Jurkat, Clone E6-1 (cell line): ENCODE results near the gene GRAP2.
"Not testable (repeated sequence)": the region's sequence is repeated elsewhere in the genome, so short reads cannot be mapped to it uniquely, and the experiment has no call there.

Source experiments
- DNase-seq: peaks from one replicate; pipeline ENCODE4 v3.0.0-alpha.2; 2011; ENCODE audit warnings: low read depth, low spot score
- H3K4me3 ChIP-seq: 2 replicates; pipeline ENCODE4 v1.5.1; 2011; ENCODE audit warnings: mild to moderate bottlenecking, low read length, control low read depth, moderate library complexity

Gene GRAP2

GRCh38 chr22:39984006-39984405 lies 83.1 kb downstream of the GRAP2 start:
- no peak overlapping the region for H3K4me3 ChIP-seq
- DNase-seq = no peak

- no peak for DNase-seq
- H3K4me3 ChIP-seq = no peak overlapping the region
Measured at GRCh38 chr22:39984746-39985145, 83.9 kb downstream of the GRAP2 start.

- DNase-seq = no peak
- H3K4me3 ChIP-seq = no peak overlapping the region
Measured at GRCh38 chr22:39985383-39986035, 84.6 kb downstream of the GRAP2 start.

- DNase-seq = no peak
- H3K4me3 ChIP-seq = no peak overlapping the region
Measured at GRCh38 chr22:39988386-39989114, 87.7 kb downstream of the GRAP2 start.

GRCh38 chr22:39989633-39990032 lies 88.7 kb downstream of the GRAP2 start:
- H3K4me3 ChIP-seq = no peak overlapping the region
- DNase-seq = no peak

GRCh38 chr22:39990686-39991085 lies 89.8 kb downstream of the GRAP2 start:
- H3K4me3 ChIP-seq = no peak overlapping the region
- DNase-seq = no peak

- DNase-seq = no peak
- no peak overlapping the region for H3K4me3 ChIP-seq
Measured at GRCh38 chr22:39991159-39991860, 90.4 kb downstream of the GRAP2 start.

GRCh38 chr22:39992088-39992826 lies 91.4 kb downstream of the GRAP2 start:
- DNase-seq = no peak
- no peak overlapping the region for H3K4me3 ChIP-seq

- not testable (repeated sequence) for H3K4me3 ChIP-seq
Measured at GRCh38 chr22:39992894-39993293, 92.0 kb downstream of the GRAP2 start.

GRCh38 chr22:39994041-39994565 lies 93.2 kb downstream of the GRAP2 start:
- no peak overlapping the region for H3K4me3 ChIP-seq

More at GRCh38 chr22:39992894-39993293, 92.0 kb downstream of the GRAP2 start:
- not testable (repeated sequence) for DNase-seq

GRCh38 chr22:39994566-39995392 lies 93.9 kb downstream of the GRAP2 start, which contains the start of gene FAM83F:
Gene FAM83F, plus strand, starts transcription at chr22:39994954. Its CDS starts 89 bp downstream, at chr22:39995043.
- no peak within 1 kb of the TSS for H3K4me3 ChIP-seq
- no peak for DNase-seq

More at GRCh38 chr22:39994041-39994565, 93.2 kb downstream of the GRAP2 start:
- no peak for DNase-seq

GRCh38 chr22:39995393-39996252 lies 94.7 kb downstream of the GRAP2 start:
- H3K4me3 ChIP-seq = no peak overlapping the region
- DNase-seq = no peak

- DNase-seq = no peak
- H3K4me3 ChIP-seq = no peak overlapping the region
Measured at GRCh38 chr22:39996732-39997131, 95.8 kb downstream of the GRAP2 start.

- DNase-seq = no peak
- H3K4me3 ChIP-seq = no peak overlapping the region
Measured at GRCh38 chr22:39997421-39997820, 96.5 kb downstream of the GRAP2 start.

GRCh38 chr22:39997939-39998726 lies 97.2 kb downstream of the GRAP2 start:
- no peak for DNase-seq
- H3K4me3 ChIP-seq = no peak overlapping the region

- H3K4me3 ChIP-seq = no peak overlapping the region
- DNase-seq = no peak
Measured at GRCh38 chr22:39999144-39999757, 98.4 kb downstream of the GRAP2 start.
